Gastrocnemius medialis (tissue), 4 donors: Measurements from ENCODE around the gene WASF2.

Experiments used
- POLR2A ChIP-seq, 2 donors: fragments of 450-650 bp; IDR thresholded peaks; one replicate each; pipeline ENCODE4 v1.6.1; 2017; ENCODE audit warnings: antibody characterized with exemption in 2 of 2, mild to moderate bottlenecking in 2 of 2, moderate library complexity in 2 of 2
- TF ChIP-seq, protein P1 (sequence below), 5 experiments: fragments of 450-650 bp in 3 of 5; fragments of 200-600 bp in 2 of 5; sonication (generic) in 2 of 5; IDR thresholded peaks in 4 of 5; conservative IDR thresholded peaks in 1 of 5; 1 replicate in 4 of 5; 2 replicates in 1 of 5; pipeline ENCODE4 v1.5.1; 2016 to 2019; ENCODE audit warnings: antibody characterized with exemption in 5 of 5, mild to moderate bottlenecking in 3 of 5, moderate library complexity in 3 of 5

GRCh38 chr1:27400963-27401341 is 89.0 kb downstream of the WASF2 start:
- TF ChIP-seq, protein P1, sequence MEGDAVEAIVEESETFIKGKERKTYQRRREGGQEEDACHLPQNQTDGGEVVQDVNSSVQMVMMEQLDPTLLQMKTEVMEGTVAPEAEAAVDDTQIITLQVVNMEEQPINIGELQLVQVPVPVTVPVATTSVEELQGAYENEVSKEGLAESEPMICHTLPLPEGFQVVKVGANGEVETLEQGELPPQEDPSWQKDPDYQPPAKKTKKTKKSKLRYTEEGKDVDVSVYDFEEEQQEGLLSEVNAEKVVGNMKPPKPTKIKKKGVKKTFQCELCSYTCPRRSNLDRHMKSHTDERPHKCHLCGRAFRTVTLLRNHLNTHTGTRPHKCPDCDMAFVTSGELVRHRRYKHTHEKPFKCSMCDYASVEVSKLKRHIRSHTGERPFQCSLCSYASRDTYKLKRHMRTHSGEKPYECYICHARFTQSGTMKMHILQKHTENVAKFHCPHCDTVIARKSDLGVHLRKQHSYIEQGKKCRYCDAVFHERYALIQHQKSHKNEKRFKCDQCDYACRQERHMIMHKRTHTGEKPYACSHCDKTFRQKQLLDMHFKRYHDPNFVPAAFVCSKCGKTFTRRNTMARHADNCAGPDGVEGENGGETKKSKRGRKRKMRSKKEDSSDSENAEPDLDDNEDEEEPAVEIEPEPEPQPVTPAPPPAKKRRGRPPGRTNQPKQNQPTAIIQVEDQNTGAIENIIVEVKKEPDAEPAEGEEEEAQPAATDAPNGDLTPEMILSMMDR (IDR thresholded peaks at IDR 0.05 in 4 of 5, conservative IDR thresholded peaks at IDR 0.05 in 1 of 5) = no peak
- no peak for TF ChIP-seq POLR2A (IDR thresholded peaks at IDR 0.05)
